Measurements from ENCODE around the gene ZNF182. TPM values are rescaled to one million over a fixed set of nuclear protein-coding genes. Genes with fewer than 3 reads are reported as not detected.
"Not testable (repeated sequence)": the region's sequence is repeated elsewhere in the genome, so short reads cannot be mapped to it uniquely, and the experiment has no call there.

The ZNF182 gene
- total RNA-seq, 1 donor from 2014 or later: 7.9 TPM

GRCh38 chrX:47976254-47977151 lies 27.3 kb downstream of the ZNF182 start:
- Mint-ChIP-seq H3K4me3 (no peak overlapping the region), H3K27me3 (ENCODE audit: low read depth) (no peaks in the 10 kb centered on the region), H3K27ac (no peak overlapping the region), H3K4me1 (no peaks in the 10 kb centered on the region), H3K9me3 (peaks cover 89% of the 10 kb centered on the region), H3K36me3 (peaks cover 83% of the 10 kb centered on the region)
- DNase-seq (ENCODE audit: low spot score in 2 of 2, unreplicated experiment in 2 of 2): no peak
- TF ChIP-seq CTCF (IDR thresholded peaks at IDR 0.05; ENCODE audit: unreplicated experiment): no peak

GRCh38 chrX:47973235-47973634 lies 30.6 kb downstream of the ZNF182 start:
- Mint-ChIP-seq H3K27ac (no peak overlapping the region), H3K4me3 (no peak overlapping the region), H3K9me3 (peaks cover 81% of the 10 kb centered on the region), H3K4me1 (no peaks in the 10 kb centered on the region), H3K27me3 (ENCODE audit: low read depth) (no peaks in the 10 kb centered on the region), H3K36me3 (peaks cover 53% of the 10 kb centered on the region)
- DNase-seq (ENCODE audit: low spot score in 2 of 2, unreplicated experiment in 2 of 2): no peak
- TF ChIP-seq CTCF (IDR thresholded peaks at IDR 0.05; ENCODE audit: unreplicated experiment): no peak

GRCh38 chrX:47965526-47965925 lies 38.3 kb downstream of the ZNF182 start:
- peaks cover 67% of the 10 kb centered on the region for H3K9me3 Mint-ChIP-seq
- H3K4me1 Mint-ChIP-seq; H3K36me3 Mint-ChIP-seq; H3K27me3 Mint-ChIP-seq (ENCODE audit: low read depth); H3K4me3 Mint-ChIP-seq; DNase-seq (ENCODE audit: low spot score in 2 of 2, unreplicated experiment in 2 of 2); H3K27ac Mint-ChIP-seq: not testable (repeated sequence)

DNA sequence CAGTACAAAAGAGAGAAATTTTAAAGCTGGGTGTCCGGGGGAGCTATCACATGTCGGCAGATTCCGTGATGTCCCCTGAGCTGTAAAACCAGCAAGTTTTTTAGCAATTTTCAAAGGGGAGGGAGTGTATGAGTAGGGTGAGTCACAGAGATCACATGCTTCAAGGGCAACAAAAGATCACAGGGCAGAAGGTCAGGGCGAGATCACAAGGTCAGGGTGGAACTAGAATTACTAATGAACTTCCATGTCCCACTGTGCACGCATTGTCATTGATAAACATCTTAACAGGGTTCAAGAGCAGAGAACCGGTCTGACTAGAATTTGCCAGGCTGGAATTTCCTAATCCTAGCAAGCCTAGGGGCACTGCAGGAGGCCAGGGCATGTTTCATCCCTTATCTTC lies 42.0 kb downstream of the ZNF182 start:
- DNase-seq (ENCODE audit: low spot score in 2 of 2, unreplicated experiment in 2 of 2); H3K27me3 Mint-ChIP-seq (ENCODE audit: low read depth); H3K4me3 Mint-ChIP-seq; H3K27ac Mint-ChIP-seq; H3K36me3 Mint-ChIP-seq; H3K4me1 Mint-ChIP-seq: not testable (repeated sequence)
- peaks cover 44% of the 10 kb centered on the region for H3K9me3 Mint-ChIP-seq

DNA sequence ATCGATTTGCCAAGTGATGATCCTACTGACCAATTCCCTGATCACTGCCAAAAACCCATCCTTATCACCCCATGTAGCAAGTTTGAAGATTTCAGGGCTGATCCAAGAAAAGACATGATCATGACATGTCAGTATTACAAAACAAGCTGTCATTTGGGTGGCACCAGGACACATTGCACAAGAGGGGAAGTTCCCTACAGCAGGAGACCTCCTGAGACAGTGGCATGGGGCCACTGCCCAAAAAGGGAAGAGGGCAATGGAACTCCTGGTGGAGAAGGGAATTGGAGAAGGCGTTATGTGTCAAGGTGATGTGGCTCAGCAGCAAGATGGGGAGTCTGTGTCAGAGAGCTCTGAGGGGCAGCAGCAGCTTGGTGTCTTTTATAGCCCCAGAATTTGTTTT lies 43.4 kb downstream of the ZNF182 start:
- Mint-ChIP-seq H3K4me3 (no peak overlapping the region), H3K9me3 (peaks cover 38% of the 10 kb centered on the region), H3K4me1 (no peaks in the 10 kb centered on the region), H3K36me3 (peaks cover 5% of the 10 kb centered on the region), H3K27me3 (ENCODE audit: low read depth) (no peaks in the 10 kb centered on the region), H3K27ac (no peak overlapping the region)
- DNase-seq (ENCODE audit: low spot score in 2 of 2, unreplicated experiment in 2 of 2): no peak
- TF ChIP-seq CTCF (IDR thresholded peaks at IDR 0.05; ENCODE audit: unreplicated experiment): no peak

- H3K4me1 Mint-ChIP-seq: no peaks in the 10 kb centered on the region
- H3K36me3 Mint-ChIP-seq: no peaks in the 10 kb centered on the region
- TF ChIP-seq CTCF (IDR thresholded peaks at IDR 0.05; ENCODE audit: unreplicated experiment): no peak
- H3K27ac Mint-ChIP-seq: no peak overlapping the region
- no peak overlapping the region for H3K4me3 Mint-ChIP-seq
- H3K9me3 Mint-ChIP-seq: peaks cover 28% of the 10 kb centered on the region
- no peak for DNase-seq (ENCODE audit: low spot score in 2 of 2, unreplicated experiment in 2 of 2)
- H3K27me3 Mint-ChIP-seq (ENCODE audit: low read depth): no peaks in the 10 kb centered on the region
Measured at GRCh38 chrX:47958761-47959342, 44.9 kb downstream of the ZNF182 start.

- not testable (repeated sequence) for H3K36me3 Mint-ChIP-seq; H3K27ac Mint-ChIP-seq; DNase-seq (ENCODE audit: low spot score in 2 of 2, unreplicated experiment in 2 of 2); H3K4me3 Mint-ChIP-seq; H3K27me3 Mint-ChIP-seq (ENCODE audit: low read depth); H3K4me1 Mint-ChIP-seq
- H3K9me3 Mint-ChIP-seq: peaks cover 31% of the 10 kb centered on the region
Measured at GRCh38 chrX:47958206-47958605, 45.6 kb downstream of the ZNF182 start.
